Skeletal muscle tissue (tissue), 4 donors: ENCODE measurements around the gene APMAP. TPM values are rescaled to one million over a fixed set of nuclear protein-coding genes. Genes with fewer than 3 reads are reported as not detected.

Experiments
- H3K27ac ChIP-seq: one replicate; pipeline ENCODE4 v1.7.0; 2013; ENCODE audit warnings: mild to moderate bottlenecking, low read depth, low read length, inconsistent platforms
- H3K27me3 ChIP-seq, 3 donors: one replicate each; pipeline ENCODE4 v1.7.0; 2013; ENCODE audit warnings: low read length in 3 of 3; ENCODE audit not compliant: control insufficient read depth in 3 of 3, insufficient read depth in 3 of 3
- H3K36me3 ChIP-seq, 3 donors: one replicate each; pipeline ENCODE4 v1.7.0; 2013; ENCODE audit warnings: low read length in 3 of 3; ENCODE audit not compliant: control insufficient read depth in 3 of 3, insufficient read depth in 3 of 3
- H3K4me1 ChIP-seq, 3 donors: one replicate each; pipeline ENCODE4 v1.7.0; 2013; ENCODE audit warnings: low read length in 3 of 3, mild to moderate bottlenecking in 3 of 3; ENCODE audit not compliant: control insufficient read depth in 3 of 3, insufficient read depth in 3 of 3
- H3K4me3 ChIP-seq, 3 donors: one replicate each; pipeline ENCODE4 v1.7.0; 2013; ENCODE audit warnings: low read length in 3 of 3
- H3K9ac ChIP-seq, 3 donors: one replicate each; pipeline ENCODE4 v1.7.0; 2013; ENCODE audit warnings: low read length in 3 of 3, mild to moderate bottlenecking in 3 of 3, moderate library complexity in 2 of 3, low read depth in 1 of 3
- H3K9me3 ChIP-seq, 3 donors: one replicate each; pipeline ENCODE4 v1.7.0; 2013; ENCODE audit warnings: low read length in 3 of 3; ENCODE audit not compliant: control insufficient read depth in 3 of 3
- total RNA-seq: library from RNA; depleted of rRNA; stranded (reverse); fragments of >200 nt; gene quantifications from one replicate; pipeline ENCODE4 v1.2.3, GENCODE V29; 2014
- donor health status: Osteomylitis.

APMAP gene
- total RNA-seq, 1 donor from 2014 or later, result 41.2 TPM

- Histone ChIP-seq H3K9me3 (no peaks in the 10 kb centered on the region), H3K27ac (no peak overlapping the region), H3K27me3 (no peaks in the 10 kb centered on the region), H3K36me3 (peaks cover 25 to 33% (median 26%) of the 10 kb centered on the region in 3 donors), H3K9ac (no peak overlapping the region), H3K4me1 (no peaks in the 10 kb centered on the region), H3K4me3 (no peak overlapping the region)
Measured at GRCh38 chr20:24957326-24958016, 35.1 kb downstream of the APMAP start.

GRCh38 chr20:24956001-24956841 lies 36.3 kb downstream of the APMAP start:
- Histone ChIP-seq H3K4me3 (no peak overlapping the region), H3K4me1 (no peaks in the 10 kb centered on the region), H3K27ac (no peak overlapping the region), H3K27me3 (peaks cover 5 to 9% (median 7%) of the 10 kb centered on the region in 3 donors), H3K36me3 (peaks cover 20 to 25% (median 21%) of the 10 kb centered on the region in 3 donors), H3K9me3 (no peaks in the 10 kb centered on the region), H3K9ac (no peak overlapping the region)

GRCh38 chr20:24955045-24955444 lies 37.5 kb downstream of the APMAP start:
- no peak overlapping the region for H3K9ac ChIP-seq
- H3K4me3 ChIP-seq, result no peak overlapping the region
- peaks cover 0 to 2% (median 0%) of the 10 kb centered on the region in 3 donors for H3K4me1 ChIP-seq
- no peaks in the 10 kb centered on the region for H3K9me3 ChIP-seq
- no peak overlapping the region for H3K27ac ChIP-seq
- peaks cover 5 to 12% (median 9%) of the 10 kb centered on the region in 3 donors for H3K27me3 ChIP-seq
- peaks cover 20 to 21% (median 20%) of the 10 kb centered on the region in 3 donors for H3K36me3 ChIP-seq

GRCh38 chr20:24954566-24954965 lies 38.0 kb downstream of the APMAP start:
- peaks cover 5 to 13% (median 10%) of the 10 kb centered on the region in 3 donors for H3K27me3 ChIP-seq
- H3K36me3 ChIP-seq, result peaks cover 16 to 21% (median 20%) of the 10 kb centered on the region in 3 donors
- no peak overlapping the region for H3K9ac ChIP-seq
- no peaks in the 10 kb centered on the region for H3K9me3 ChIP-seq
- H3K4me1 ChIP-seq, result peaks cover 0 to 2% (median 0%) of the 10 kb centered on the region in 3 donors
- H3K4me3 ChIP-seq, result no peak overlapping the region
- H3K27ac ChIP-seq, result no peak overlapping the region

- no peak overlapping the region for H3K9ac ChIP-seq
- no peak overlapping the region for H3K27ac ChIP-seq
- no peak overlapping the region for H3K4me3 ChIP-seq
- H3K36me3 ChIP-seq, result peaks cover 14 to 21% (median 19%) of the 10 kb centered on the region in 3 donors
- H3K9me3 ChIP-seq, result no peaks in the 10 kb centered on the region
- peaks cover 0 to 2% (median 0%) of the 10 kb centered on the region in 3 donors for H3K4me1 ChIP-seq
- peaks cover 5 to 17% (median 13%) of the 10 kb centered on the region in 3 donors for H3K27me3 ChIP-seq
Measured at GRCh38 chr20:24954151-24954550, 38.4 kb downstream of the APMAP start.

GRCh38 chr20:24953621-24954133 lies 38.9 kb downstream of the APMAP start:
- Histone ChIP-seq H3K9me3 (no peaks in the 10 kb centered on the region), H3K4me1 (peaks cover 0 to 2% (median 0%) of the 10 kb centered on the region in 3 donors), H3K27me3 (peaks cover 5 to 17% (median 13%) of the 10 kb centered on the region in 3 donors), H3K36me3 (peaks cover 14 to 18% (median 15%) of the 10 kb centered on the region in 3 donors), H3K4me3 (no peak overlapping the region), H3K27ac (no peak overlapping the region), H3K9ac (no peak overlapping the region)

GRCh38 chr20:24953209-24953575 lies 39.4 kb downstream of the APMAP start:
- peaks cover 0 to 2% (median 0%) of the 10 kb centered on the region in 3 donors for H3K4me1 ChIP-seq
- H3K4me3 ChIP-seq, result no peak overlapping the region
- H3K27ac ChIP-seq, result no peak overlapping the region
- peaks cover 5 to 17% (median 13%) of the 10 kb centered on the region in 3 donors for H3K27me3 ChIP-seq
- H3K9me3 ChIP-seq, result no peaks in the 10 kb centered on the region
- no peak overlapping the region for H3K9ac ChIP-seq
- H3K36me3 ChIP-seq, result peaks cover 14 to 16% (median 15%) of the 10 kb centered on the region in 3 donors

GRCh38 chr20:24952376-24953208 lies 40.0 kb downstream of the APMAP start:
- H3K4me3 ChIP-seq, result no peak overlapping the region
- H3K4me1 ChIP-seq, result peaks cover 0 to 2% (median 0%) of the 10 kb centered on the region in 3 donors
- H3K27me3 ChIP-seq, result peaks cover 5 to 17% (median 13%) of the 10 kb centered on the region in 3 donors
- no peak overlapping the region for H3K27ac ChIP-seq
- no peak overlapping the region for H3K9ac ChIP-seq
- H3K9me3 ChIP-seq, result no peaks in the 10 kb centered on the region
- peaks cover 9 to 13% (median 9%) of the 10 kb centered on the region in 3 donors for H3K36me3 ChIP-seq

- Histone ChIP-seq H3K36me3 (peaks cover 3 to 8% (median 6%) of the 10 kb centered on the region in 3 donors), H3K9ac (no peak overlapping the region), H3K4me3 (no peak overlapping the region), H3K27me3 (peaks cover 5 to 17% (median 13%) of the 10 kb centered on the region in 3 donors), H3K4me1 (peaks cover 0 to 2% (median 0%) of the 10 kb centered on the region in 3 donors), H3K27ac (no peak overlapping the region), H3K9me3 (no peaks in the 10 kb centered on the region)
Measured at GRCh38 chr20:24951536-24952083, 40.9 kb downstream of the APMAP start.
